NK-92 (cell line): ENCODE measurements around the gene HEXIM1.
"Not testable (repeated sequence)": the region's sequence is repeated elsewhere in the genome, so short reads cannot be mapped to it uniquely, and the experiment has no call there.

Experiments
- DNase-seq: peaks from one replicate; lab custom pipeline; 2025; ENCODE audit not compliant: unreplicated experiment; lab: John Stamatoyannopoulos, UW

The HEXIM1 gene

GRCh38 chr17:45112559-45113423 is 35.5 kb upstream of the HEXIM1 start:
- DNase-seq: no peak

- DNase-seq: no peak
Observed at GRCh38 chr17:45113424-45113754, 34.9 kb upstream of the HEXIM1 start.

GRCh38 chr17:45114117-45114932 is 34.0 kb upstream of the HEXIM1 start:
- no peak for DNase-seq

- DNase-seq: no peak
Observed at GRCh38 chr17:45115015-45115625, 33.2 kb upstream of the HEXIM1 start.

GRCh38 chr17:45115871-45116270 is 32.4 kb upstream of the HEXIM1 start:
- DNase-seq: no peak

GRCh38 chr17:45116434-45117016 is 31.8 kb upstream of the HEXIM1 start:
- DNase-seq: no peak

GRCh38 chr17:45117334-45117733 is 30.9 kb upstream of the HEXIM1 start:
- DNase-seq: no peak

- DNase-seq: no peak
Observed at GRCh38 chr17:45117848-45118646, 30.2 kb upstream of the HEXIM1 start.

GRCh38 chr17:45118691-45119090 is 29.6 kb upstream of the HEXIM1 start:
- no peak for DNase-seq

GRCh38 chr17:45119964-45120363 is 28.3 kb upstream of the HEXIM1 start:
- DNase-seq: no peak

- no peak for DNase-seq
Observed at GRCh38 chr17:45120558-45120957, 27.7 kb upstream of the HEXIM1 start.

- DNase-seq: no peak
Observed at GRCh38 chr17:45121055-45121454, 27.2 kb upstream of the HEXIM1 start.

- DNase-seq: no peak
Observed at GRCh38 chr17:45123076-45123770, 25.1 kb upstream of the HEXIM1 start.

- no peak for DNase-seq
Observed at GRCh38 chr17:45123930-45124796, 24.1 kb upstream of the HEXIM1 start.

- not testable (repeated sequence) for DNase-seq
Observed at GRCh38 chr17:45124797-45125122, 23.5 kb upstream of the HEXIM1 start.

- no peak for DNase-seq
Observed at GRCh38 chr17:45125509-45125908, 22.8 kb upstream of the HEXIM1 start.

- DNase-seq: no peak
Observed at GRCh38 chr17:45127207-45127547, 21.1 kb upstream of the HEXIM1 start.

- no peak for DNase-seq
Observed at GRCh38 chr17:45127548-45128300, 20.6 kb upstream of the HEXIM1 start.

- DNase-seq: no peak
Observed at GRCh38 chr17:45128331-45128730, 19.9 kb upstream of the HEXIM1 start.
